KOPT-K1 (cell line): Measurements from ENCODE around the gene AZGP1.
"Not testable (repeated sequence)": the region's sequence is repeated elsewhere in the genome, so short reads cannot be mapped to it uniquely, and the experiment has no call there.

Source experiments
- H3K27ac ChIP-seq: fragments of 200-600 bp; sonication (generic); 2 replicates; pipeline ENCODE4 v1.5.1; 2016; ENCODE audit warnings: antibody characterized with exemption, mild to moderate bottlenecking, low read depth, low read length; ENCODE audit not compliant: poor library complexity, severe bottlenecking
- H3K36me3 ChIP-seq: fragments of 200-600 bp; sonication (generic); 2 replicates; pipeline ENCODE4 v1.5.1; 2017; ENCODE audit warnings: antibody characterized with exemption, mild to moderate bottlenecking, low read length, moderate library complexity; ENCODE audit not compliant: insufficient read depth
- H3K9me3 ChIP-seq: fragments of 200-600 bp; sonication (generic); 2 replicates; pipeline ENCODE4 v1.5.1; 2017; ENCODE audit warnings: antibody characterized with exemption, low read length, mild to moderate bottlenecking; ENCODE audit not compliant: insufficient read depth, poor library complexity, severe bottlenecking

AZGP1 gene

DNA sequence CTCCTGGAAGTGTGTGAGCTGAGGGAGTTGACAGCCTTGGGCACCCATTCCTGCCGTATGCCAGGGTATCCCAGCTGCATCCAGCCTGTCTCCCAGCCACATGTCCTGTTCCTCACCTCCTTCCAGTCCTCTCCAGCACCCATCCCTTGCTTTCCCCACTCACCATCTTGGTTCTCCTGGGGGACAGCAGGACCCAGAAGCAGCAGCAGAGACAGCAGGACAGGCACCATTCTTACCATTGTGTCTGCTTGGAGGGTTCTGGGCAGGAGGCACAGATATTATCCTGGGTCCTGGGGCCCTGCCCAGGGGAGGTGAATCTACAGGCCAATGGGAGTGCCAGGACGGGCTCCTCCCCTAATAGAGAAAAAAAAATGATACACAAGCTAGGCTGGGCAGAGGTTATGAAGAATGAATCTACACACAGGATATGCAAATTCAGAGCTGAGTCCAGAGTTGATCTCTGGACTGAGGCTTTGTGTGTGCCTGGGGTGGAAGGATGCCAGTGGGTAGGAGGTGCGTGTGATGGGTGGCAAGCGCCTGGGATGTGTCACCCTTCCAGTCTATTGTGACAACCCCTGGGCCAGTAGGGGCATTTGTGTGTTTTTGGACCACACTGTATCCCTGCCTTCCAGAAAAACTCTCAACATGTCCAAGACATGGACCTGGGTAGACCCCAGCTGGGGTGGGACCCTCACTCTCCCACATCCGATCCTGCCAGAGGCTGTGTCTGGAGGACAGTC is at the start of gene AZGP1:
TSS of gene AZGP1 (minus strand) at position 250 of the 740 bp plus-strand sequence. CDS start at position 239, 11 bp downstream.
- Histone ChIP-seq H3K9me3 (no peaks in the 10 kb centered on the region), H3K36me3 (no peaks in the 10 kb centered on the region), H3K27ac (no peak within 1 kb of the TSS)

DNA sequence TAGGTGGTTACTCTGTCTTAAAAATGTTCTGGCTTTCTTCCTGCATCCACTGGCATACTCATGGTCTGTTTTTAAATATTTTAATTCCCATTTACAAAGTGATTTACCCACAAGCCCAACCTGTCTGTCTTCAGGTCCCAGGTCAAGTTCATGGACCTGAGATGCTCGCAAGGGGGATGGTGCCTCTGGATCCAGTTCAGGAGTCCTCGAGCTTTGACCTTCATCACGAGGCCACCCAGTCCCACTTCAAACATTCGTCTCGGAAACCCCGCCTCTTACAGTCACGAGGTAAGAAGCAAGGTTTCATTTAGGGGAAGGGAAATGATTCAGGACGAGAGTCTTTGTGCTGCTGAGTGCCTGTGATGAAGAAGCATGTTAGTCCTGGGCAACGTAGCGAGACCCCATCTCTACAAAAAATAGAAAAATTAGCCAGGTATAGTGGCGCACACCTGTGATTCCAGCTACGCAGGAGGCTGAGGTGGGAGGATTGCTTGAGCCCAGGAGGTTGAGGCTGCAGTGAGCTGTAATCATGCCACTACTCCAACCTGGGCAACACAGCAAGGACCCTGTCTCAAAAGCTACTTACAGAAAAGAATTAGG is 48.3 kb upstream of the AZGP1 start:
- no peaks in the 10 kb centered on the region for H3K9me3 ChIP-seq
- peaks cover 92% of the 10 kb centered on the region for H3K36me3 ChIP-seq
- H3K27ac ChIP-seq, result no peak overlapping the region

DNA sequence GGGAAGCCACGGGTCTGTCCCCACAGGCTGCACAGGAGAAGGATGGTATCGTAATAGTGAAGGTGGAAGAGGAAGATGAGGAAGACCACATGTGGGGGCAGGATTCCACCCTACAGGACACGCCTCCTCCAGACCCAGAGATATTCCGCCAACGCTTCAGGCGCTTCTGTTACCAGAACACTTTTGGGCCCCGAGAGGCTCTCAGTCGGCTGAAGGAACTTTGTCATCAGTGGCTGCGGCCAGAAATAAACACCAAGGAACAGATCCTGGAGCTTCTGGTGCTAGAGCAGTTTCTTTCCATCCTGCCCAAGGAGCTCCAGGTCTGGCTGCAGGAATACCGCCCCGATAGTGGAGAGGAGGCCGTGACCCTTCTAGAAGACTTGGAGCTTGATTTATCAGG is 47.7 kb upstream of the AZGP1 start:
- no peak overlapping the region for H3K27ac ChIP-seq
- no peaks in the 10 kb centered on the region for H3K9me3 ChIP-seq
- peaks cover 92% of the 10 kb centered on the region for H3K36me3 ChIP-seq

DNA sequence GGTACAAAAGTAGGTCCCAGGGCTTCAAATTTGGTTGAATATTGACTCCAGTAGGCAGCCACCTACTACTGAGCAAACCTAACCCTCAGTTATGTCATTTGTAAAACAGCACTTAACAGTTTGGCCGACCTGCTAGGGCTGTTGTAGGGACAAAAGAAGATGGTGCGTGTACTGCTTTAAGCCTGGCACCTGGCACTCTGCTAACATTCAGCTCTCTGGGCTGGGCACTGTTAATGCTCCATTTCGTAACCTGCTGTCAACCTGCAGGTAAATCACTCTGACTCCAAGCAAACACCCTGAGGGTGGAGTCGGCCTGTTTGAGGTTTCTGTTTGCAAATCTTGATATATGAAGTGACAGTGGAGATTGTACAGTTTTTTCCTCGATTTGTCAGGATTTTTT is 46.8 kb upstream of the AZGP1 start:
- H3K36me3 ChIP-seq, result peaks cover 90% of the 10 kb centered on the region
- no peak overlapping the region for H3K27ac ChIP-seq
- H3K9me3 ChIP-seq, result no peaks in the 10 kb centered on the region

DNA sequence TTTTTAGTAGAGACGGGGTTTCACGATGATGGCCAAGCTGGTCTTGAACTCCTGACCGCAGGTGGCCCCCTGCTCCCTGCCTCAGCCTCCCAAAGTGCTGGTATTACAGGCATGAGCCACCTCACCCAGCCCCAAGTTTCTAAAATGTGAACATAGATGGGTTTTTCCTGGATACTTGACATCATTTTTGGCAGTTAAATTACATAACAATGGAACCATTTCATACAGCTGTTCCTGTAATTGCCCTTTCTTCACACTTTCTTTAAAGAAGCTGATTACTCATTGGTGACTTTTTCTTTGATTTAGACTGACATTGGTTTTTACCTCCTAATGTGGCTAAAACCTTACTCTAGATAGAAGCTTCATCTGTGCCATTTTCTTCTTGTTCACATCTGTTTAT is 45.5 kb upstream of the AZGP1 start:
- Histone ChIP-seq H3K36me3 (peaks cover 78% of the 10 kb centered on the region), H3K9me3 (no peaks in the 10 kb centered on the region)

DNA sequence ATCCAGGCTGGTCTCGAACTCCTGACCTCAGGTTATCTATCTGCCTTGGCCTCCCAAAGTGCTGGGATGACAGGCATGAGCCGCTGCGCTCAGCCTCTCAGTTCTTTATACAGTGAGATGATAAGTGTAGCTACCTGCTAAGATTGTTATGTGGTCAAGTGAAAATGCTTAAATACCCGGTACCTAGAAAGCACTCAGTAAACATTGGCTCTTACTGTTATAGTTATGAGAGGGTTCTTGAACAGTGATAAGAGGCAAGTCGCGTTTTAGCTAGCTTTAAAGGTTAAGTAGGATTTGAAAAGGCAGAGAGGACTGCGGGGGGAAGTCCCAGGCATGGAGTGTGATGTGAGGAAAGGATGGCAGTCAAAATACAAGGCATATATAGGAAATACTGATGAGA is 44.1 kb upstream of the AZGP1 start:
- Histone ChIP-seq H3K27ac (no peak overlapping the region), H3K9me3 (no peaks in the 10 kb centered on the region), H3K36me3 (peaks cover 64% of the 10 kb centered on the region)

More for the DNA sequence above, 45.5 kb upstream of the AZGP1 start:
- H3K27ac ChIP-seq, result no peak overlapping the region

DNA sequence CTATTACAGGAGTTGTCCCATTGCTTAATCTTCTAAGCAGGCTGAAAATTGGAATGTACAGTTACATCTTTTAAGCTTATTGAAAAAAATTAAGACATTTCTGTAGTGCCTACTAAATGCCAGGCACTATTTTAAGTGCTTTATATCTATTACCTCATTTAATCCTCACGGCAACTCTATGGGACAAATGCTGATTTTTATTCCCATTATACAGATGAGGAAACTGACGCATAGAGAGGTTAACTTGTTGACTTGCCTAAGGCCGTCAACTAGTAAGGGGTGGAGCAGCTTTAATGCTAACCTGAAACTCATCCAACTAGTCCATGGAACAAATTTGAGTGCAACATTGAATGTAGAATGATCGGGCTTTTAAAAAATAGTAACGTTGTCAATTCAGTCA is 42.0 kb upstream of the AZGP1 start:
- Histone ChIP-seq H3K27ac (no peak overlapping the region), H3K9me3 (no peaks in the 10 kb centered on the region), H3K36me3 (peaks cover 43% of the 10 kb centered on the region)

DNA sequence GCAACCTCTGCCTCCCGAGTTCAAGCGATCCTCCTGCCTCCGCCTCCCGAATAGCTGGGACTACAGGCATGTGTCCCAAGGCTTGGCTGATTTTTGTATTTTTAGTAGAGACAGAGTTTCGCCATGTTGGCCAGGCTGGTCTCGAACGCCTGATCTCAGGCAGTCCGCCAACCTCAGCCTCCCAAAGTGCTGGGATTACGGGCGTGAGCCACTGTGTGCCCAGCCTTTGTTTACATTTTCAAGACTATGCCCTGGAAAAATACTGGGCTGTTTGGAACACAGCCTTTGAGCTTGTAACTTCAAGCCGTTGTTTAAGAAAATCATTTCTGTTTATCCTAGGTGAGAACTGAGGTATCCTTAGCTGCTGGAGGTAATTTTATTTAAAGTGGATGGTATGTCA is 41.5 kb upstream of the AZGP1 start:
- no peak overlapping the region for H3K27ac ChIP-seq
- no peaks in the 10 kb centered on the region for H3K9me3 ChIP-seq
- peaks cover 38% of the 10 kb centered on the region for H3K36me3 ChIP-seq

DNA sequence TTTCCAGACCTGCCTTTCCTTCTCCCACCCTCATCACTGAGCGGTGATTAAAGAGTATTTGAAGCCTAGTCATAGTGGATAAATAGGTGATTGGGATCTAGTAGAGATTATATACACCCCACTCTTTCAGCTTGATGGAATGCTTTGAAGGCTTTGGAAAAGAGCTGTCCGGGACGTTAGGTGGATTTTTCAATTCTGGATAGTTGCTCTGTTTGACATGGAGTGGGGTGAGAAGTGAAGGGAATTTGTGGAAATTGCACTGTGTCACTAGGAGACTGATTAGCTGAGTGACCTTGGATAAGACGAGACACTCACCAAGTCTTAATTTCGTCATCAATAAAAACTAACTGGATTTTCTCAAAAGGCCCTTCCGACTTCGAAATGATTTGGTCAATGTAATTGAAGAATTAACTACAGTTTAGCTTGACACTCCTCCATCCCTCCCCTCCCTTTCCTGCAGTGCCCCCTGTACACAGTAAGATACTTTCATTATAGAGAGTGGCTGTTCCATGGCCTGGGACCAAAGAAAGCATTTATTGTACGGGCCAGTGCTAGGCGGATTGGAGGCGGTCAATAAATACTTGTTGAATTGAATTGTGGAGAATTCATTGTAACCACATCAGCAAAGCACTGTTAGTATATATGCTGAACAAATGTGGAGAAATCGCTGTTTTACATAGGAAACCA is 40.5 kb upstream of the AZGP1 start:
- Histone ChIP-seq H3K9me3 (no peaks in the 10 kb centered on the region), H3K27ac (peak overlapping the region; percentile 73), H3K36me3 (peaks cover 28% of the 10 kb centered on the region)

DNA sequence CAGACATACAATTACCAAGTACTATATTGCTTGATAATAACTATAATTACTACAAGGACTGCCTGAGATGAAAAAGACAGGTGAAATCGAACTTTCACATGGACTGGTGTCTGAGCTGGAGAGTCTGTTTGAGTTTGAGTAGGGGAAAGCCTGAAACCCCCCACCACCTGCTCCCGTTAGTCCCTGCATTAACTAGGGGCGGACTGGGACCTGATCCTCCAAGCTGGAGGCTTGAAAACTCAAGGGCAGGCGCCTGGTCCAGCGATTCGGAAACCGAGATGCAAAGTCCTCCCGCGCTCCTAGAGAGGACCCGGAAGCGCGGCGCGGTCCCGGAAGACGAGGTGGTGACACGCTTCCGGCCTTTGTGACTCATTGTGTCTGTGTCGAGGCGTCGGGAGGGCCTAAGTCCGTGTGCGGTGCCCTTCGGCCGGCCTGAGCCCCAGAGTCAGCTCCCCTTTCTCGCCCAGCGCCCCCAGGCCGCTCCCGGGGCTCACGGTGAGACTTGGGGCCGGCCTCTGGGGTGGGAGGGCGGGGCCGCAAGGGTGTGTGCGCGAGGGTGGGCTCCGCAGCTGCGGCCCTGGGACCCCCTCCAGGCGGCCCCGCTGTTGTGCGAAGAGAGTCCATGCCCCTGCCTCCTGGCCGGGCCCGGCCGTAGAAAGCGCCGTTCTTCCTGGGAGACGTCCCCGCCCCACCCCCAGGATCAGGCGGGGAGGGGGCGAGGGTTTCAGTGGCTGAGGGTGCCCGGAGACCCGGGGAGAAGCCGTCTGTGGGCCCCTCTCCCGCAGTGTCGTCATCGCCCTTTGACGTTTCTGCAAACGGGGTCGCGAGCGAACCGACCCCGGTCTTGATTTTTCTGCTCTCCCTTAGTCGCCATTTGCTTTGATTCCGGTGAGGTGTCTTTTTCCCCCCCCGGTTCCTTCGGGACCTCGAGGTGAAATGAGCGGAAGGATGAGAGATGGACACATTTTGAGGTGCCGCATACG is 39.7 kb upstream of the AZGP1 start, which contains the start of gene ZKSCAN1:
TSS of gene ZKSCAN1 (plus strand) at position 365 of the 983 bp plus-strand sequence. CDS start 7,911 bp downstream, outside the sequence.
- Histone ChIP-seq H3K27ac (peak within 1 kb of the TSS; percentile 73), H3K9me3 (no peaks in the 10 kb centered on the region), H3K36me3 (peaks cover 26% of the 10 kb centered on the region)

DNA sequence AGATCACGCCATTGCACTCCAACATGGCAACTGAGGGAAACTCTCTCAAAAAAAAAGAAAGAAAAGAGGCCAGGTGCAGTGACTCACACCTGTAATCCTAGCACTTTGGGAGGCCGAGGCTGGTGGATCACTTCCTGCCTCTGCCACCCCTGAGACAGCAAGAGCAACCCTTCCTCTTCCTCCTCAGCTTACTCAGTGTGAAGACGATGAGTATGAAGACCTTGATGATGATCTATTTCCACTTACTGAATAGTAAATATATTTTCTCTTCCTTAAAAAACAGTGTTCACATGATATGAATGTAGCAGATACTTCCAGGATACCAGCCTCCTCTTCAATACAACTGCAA is 37.5 kb upstream of the AZGP1 start:
- Histone ChIP-seq H3K27ac (no peak overlapping the region), H3K36me3 (peaks cover 6% of the 10 kb centered on the region; the same call in 1 of the 2 replicates), H3K9me3 (no peaks in the 10 kb centered on the region)

DNA sequence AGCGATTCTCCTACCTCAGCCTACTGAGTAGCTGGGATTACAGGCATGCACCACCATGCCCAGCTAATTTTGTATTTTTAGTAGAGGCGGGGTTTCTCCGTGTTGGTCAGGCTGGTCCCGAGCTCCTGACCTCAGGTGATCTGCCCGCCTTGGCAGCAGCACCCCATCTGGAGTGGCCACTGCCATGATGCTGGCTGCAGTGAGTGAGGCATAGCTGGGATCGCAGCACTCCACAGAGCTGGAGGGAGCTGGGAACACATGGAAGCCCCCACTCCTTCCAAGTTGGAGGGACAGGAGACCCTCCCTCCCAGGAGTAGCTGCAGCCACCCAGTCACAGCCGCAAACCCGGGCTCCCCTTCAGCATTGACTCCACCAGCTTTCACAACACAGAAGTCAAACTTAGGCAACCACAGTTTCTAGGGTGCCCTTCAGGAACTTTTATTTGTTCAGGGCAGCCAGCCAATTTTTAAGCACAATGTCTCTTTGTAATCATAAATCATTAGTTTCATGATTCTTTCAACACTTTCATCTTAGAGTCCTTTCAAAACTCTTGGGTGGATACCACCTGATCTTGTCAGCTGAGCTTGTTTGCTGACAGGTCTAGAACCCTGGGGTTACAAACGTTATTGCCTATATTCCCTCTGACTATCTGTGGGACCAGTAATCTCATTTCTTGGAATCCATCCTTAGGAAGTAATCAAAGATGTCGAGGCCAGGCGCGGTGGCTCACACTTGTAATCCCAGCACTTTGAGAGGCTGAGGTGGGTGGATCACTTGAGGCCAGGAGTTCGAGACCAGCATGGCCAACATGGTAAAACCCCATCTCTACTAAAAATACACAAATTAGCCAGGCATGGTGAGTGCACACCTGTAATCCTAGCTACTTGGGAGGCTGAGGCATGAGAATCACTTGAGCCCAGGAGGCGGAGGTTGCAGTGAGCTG is 36.8 kb upstream of the AZGP1 start:
- not testable (repeated sequence) for H3K36me3 ChIP-seq, H3K9me3 ChIP-seq, H3K27ac ChIP-seq

DNA sequence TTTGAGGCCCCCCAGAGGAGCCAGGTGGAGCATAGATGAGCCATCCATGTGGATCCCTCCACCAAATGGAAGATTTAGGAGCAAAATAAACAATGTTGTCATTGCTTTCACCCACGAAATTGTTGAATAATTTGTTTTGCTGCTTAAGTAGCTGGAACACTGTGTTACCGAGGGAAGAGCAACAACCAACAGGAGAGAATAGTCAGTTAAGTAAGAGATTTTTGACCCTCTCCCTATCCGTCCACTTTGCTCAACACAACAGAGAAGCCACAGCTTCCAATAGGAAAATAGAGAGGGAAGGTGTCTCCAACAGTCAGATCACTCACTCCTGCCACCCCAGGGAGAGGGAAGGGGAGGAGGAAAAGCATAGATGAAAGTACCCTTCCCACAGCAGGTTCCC is 35.7 kb upstream of the AZGP1 start:
- no peaks in the 10 kb centered on the region for H3K36me3 ChIP-seq
- no peak overlapping the region for H3K27ac ChIP-seq
- H3K9me3 ChIP-seq, result no peaks in the 10 kb centered on the region

DNA sequence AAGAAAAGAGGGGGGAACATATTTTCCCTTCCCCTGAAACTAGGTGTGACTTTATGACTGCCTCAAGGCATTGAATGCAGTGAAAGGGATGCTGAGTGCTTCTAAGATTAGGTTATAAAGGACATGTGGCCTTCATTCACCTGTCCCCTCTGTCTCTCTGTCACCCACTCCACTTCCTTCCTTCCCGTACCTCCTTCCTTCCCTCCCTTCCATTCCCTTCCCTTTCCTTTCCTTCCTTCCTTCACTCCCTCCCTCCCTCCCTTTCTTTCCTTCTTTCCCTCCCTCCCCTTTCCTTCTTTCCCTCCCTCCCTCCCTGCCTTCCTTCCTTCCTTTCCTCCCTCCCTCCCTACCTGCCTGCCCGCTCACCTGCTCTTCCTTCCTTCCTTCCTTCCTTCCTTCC is 35.1 kb upstream of the AZGP1 start:
- Histone ChIP-seq H3K9me3 (no peaks in the 10 kb centered on the region), H3K36me3 (no peaks in the 10 kb centered on the region), H3K27ac (no peak overlapping the region)
